Endothelial cell (in vitro differentiated cells): Measurements from ENCODE around the gene DPYSL3. TPM values are rescaled to one million over a fixed set of nuclear protein-coding genes. Genes with fewer than 3 reads are reported as not detected.
A peak's percentile ranks its signal among the peaks of the same experiment; 100 is the strongest.

ENCODE experiments used
- DNase-seq: peaks from one replicate; pipeline ENCODE4 v3.0.0; 2021; ENCODE audit warnings: low spot score
- H3K27ac Mint-ChIP-seq: one replicate; pipeline ENCODE4 v1.8.0; 2021; ENCODE audit warnings: mixed read lengths, inconsistent platforms; ENCODE audit not compliant: unreplicated experiment
- H3K27me3 Mint-ChIP-seq: one replicate; pipeline ENCODE4 v1.8.0; 2021; ENCODE audit warnings: mild to moderate bottlenecking, moderate library complexity, mixed read lengths, inconsistent platforms; ENCODE audit not compliant: unreplicated experiment
- H3K36me3 Mint-ChIP-seq: one replicate; pipeline ENCODE4 v1.8.0; 2021; ENCODE audit warnings: mild to moderate bottlenecking, low read depth, mixed read lengths, inconsistent platforms; ENCODE audit not compliant: unreplicated experiment
- H3K4me1 Mint-ChIP-seq: one replicate; pipeline ENCODE4 v1.8.0; 2021; ENCODE audit warnings: mild to moderate bottlenecking, mixed read lengths, inconsistent platforms; ENCODE audit not compliant: unreplicated experiment
- H3K4me3 Mint-ChIP-seq: one replicate; pipeline ENCODE4 v1.8.0; 2021; ENCODE audit warnings: mild to moderate bottlenecking, mixed read lengths, inconsistent platforms; ENCODE audit not compliant: unreplicated experiment
- H3K9me3 Mint-ChIP-seq: one replicate; pipeline ENCODE4 v1.8.0; 2021; ENCODE audit warnings: mixed read lengths, inconsistent platforms; ENCODE audit not compliant: unreplicated experiment
- total RNA-seq: library from RNA; stranded (reverse); fragmentation: NEBNext Ultra II Directional; extraction: Animal tissue kit (Norgen Biotek cat#: 25700); gene quantifications from one replicate; pipeline ENCODE4 v1.2.1, GENCODE V29; 2021; ENCODE audit not compliant: unreplicated experiment
- TF ChIP-seq, protein P1 (sequence below): fragments of 200-600 bp; sonication (generic); IDR thresholded peaks from one replicate; pipeline ENCODE4 v1.5.0; 2021; ENCODE audit warnings: antibody characterized with exemption; ENCODE audit not compliant: unreplicated experiment

DPYSL3 gene
- total RNA-seq, 1 donor from 2014 or later = 27.6 TPM

- no peaks in the 10 kb centered on the region for H3K4me1 Mint-ChIP-seq
- DNase-seq = no peak
- no peaks in the 10 kb centered on the region for H3K9me3 Mint-ChIP-seq
- TF ChIP-seq, protein P1, sequence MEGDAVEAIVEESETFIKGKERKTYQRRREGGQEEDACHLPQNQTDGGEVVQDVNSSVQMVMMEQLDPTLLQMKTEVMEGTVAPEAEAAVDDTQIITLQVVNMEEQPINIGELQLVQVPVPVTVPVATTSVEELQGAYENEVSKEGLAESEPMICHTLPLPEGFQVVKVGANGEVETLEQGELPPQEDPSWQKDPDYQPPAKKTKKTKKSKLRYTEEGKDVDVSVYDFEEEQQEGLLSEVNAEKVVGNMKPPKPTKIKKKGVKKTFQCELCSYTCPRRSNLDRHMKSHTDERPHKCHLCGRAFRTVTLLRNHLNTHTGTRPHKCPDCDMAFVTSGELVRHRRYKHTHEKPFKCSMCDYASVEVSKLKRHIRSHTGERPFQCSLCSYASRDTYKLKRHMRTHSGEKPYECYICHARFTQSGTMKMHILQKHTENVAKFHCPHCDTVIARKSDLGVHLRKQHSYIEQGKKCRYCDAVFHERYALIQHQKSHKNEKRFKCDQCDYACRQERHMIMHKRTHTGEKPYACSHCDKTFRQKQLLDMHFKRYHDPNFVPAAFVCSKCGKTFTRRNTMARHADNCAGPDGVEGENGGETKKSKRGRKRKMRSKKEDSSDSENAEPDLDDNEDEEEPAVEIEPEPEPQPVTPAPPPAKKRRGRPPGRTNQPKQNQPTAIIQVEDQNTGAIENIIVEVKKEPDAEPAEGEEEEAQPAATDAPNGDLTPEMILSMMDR = no peak
- H3K27ac Mint-ChIP-seq = no peak overlapping the region
- H3K36me3 Mint-ChIP-seq = no peaks in the 10 kb centered on the region
- peaks cover 4% of the 10 kb centered on the region for H3K27me3 Mint-ChIP-seq
- no peak overlapping the region for H3K4me3 Mint-ChIP-seq
Measured at GRCh38 chr5:147410496-147411358, 99.1 kb downstream of the DPYSL3 start.

DNA sequence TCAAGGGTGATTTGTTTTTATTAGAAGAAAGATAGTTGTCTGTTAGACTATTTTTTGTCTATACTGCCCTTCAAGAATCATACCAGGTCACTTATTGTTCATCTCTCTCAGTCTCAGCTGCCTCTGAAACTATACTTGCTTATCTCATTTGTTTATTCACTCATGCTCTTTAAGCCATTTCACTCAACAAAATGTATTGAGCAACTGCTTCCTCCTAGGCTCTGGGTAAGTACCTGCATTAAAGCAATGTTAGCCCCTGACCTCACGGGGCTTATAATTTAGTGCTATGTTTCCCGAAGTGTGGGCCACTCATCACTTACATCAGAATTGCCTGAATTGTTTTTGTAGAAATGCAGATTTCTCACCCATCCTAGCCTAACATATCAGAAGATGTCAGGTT, 100.9 kb downstream of the DPYSL3 start:
- Mint-ChIP-seq H3K4me3 (no peak overlapping the region), H3K36me3 (no peaks in the 10 kb centered on the region), H3K4me1 (peaks cover 5% of the 10 kb centered on the region), H3K27me3 (peaks cover 4% of the 10 kb centered on the region), H3K9me3 (no peaks in the 10 kb centered on the region), H3K27ac (no peak overlapping the region)
- TF ChIP-seq, protein P1 = no peak
- no peak for DNase-seq

DNA sequence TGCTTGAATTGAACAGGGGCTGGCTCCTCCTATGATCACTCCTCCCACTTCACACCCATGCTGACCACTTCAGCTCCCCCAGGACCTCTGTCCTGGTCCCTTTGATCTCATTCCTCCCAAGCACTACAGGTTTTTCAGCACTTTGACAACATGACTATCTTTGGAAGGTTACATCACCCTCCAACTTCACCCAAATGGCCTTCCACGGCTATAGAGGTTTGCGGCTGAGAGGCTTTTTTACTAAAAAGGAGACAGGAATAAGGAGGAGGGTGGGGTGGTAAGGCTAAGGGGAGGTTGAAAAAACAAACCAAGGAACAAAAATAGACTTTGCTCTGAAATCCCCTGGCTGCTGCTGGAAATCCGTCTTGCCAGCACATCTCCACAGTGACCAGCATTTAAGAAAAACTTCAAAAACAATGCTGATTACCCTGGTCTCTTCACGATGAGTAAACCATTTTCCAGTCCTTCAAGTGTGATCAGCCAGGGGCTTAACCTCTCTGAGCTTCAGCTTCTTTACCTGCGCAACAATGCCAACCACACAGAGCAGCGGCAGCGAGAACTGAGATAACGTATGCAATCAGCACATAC, 102.7 kb downstream of the DPYSL3 start:
- H3K9me3 Mint-ChIP-seq = no peaks in the 10 kb centered on the region
- H3K4me1 Mint-ChIP-seq = peaks cover 11% of the 10 kb centered on the region
- no peaks in the 10 kb centered on the region for H3K36me3 Mint-ChIP-seq
- DNase-seq = no peak
- H3K27me3 Mint-ChIP-seq = peaks cover under 1% of the 10 kb centered on the region
- peak overlapping the region; percentile 37 for H3K27ac Mint-ChIP-seq
- H3K4me3 Mint-ChIP-seq = no peak overlapping the region
- TF ChIP-seq, protein P1 = no peak

DNA sequence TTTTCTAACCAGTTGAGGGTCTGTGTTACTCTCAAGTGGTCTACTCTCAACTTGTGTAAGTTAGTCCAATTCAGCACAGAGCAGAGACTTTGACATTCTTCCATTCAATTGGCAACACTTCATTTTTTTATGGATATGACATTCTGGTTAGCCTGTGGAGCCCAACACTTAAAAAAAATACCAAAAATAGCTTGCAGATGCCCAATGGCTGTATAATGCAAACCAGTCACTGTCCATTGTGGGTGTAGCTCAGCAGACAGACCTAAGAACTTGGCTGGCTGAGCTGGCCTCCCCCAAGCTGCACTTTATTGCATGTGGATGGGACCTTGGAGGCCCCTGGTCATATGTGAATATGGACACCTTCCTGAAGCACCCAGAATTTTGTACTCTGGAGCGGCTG, 103.2 kb downstream of the DPYSL3 start:
- Mint-ChIP-seq H3K9me3 (no peaks in the 10 kb centered on the region), H3K27ac (no peak overlapping the region), H3K27me3 (no peaks in the 10 kb centered on the region), H3K4me3 (no peak overlapping the region), H3K4me1 (peaks cover 11% of the 10 kb centered on the region), H3K36me3 (no peaks in the 10 kb centered on the region)
- TF ChIP-seq, protein P1 = no peak
- DNase-seq = no peak

DNA sequence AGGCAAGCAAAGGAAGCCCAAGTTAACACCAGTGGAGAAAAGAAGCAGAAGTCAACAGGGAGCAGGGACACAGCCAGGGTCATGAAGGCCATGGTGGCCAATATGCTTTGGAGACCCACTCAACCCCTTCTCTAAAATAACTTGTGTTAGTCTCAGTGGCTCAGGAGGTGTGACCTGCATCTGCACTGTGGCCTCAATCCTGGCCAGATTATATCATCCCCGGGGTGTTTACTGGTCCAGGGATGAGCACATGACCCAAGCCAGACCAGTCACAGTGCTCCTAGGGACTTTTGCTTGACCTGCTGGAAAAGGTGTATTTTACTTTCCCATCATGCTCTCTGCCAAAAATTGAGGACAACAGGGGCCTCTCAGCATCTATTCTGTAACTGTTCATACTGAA, 105.2 kb downstream of the DPYSL3 start:
- Mint-ChIP-seq H3K9me3 (no peaks in the 10 kb centered on the region), H3K27me3 (no peaks in the 10 kb centered on the region), H3K4me3 (no peak overlapping the region), H3K27ac (no peak overlapping the region), H3K4me1 (peaks cover 11% of the 10 kb centered on the region), H3K36me3 (no peaks in the 10 kb centered on the region)
- no peak for DNase-seq
- TF ChIP-seq, protein P1 = no peak
